ENCODE data around the gene TRHDE. TPM values are rescaled to one million over a fixed set of nuclear protein-coding genes. Genes with fewer than 3 reads are reported as not detected.
"Not testable (repeated sequence)": the region's sequence is repeated elsewhere in the genome, so short reads cannot be mapped to it uniquely, and the experiment has no call there.

The TRHDE gene
- total and polyA plus RNA-seq, 4 donors, result 4.5 to 22.4 (median 7.3) TPM

DNA sequence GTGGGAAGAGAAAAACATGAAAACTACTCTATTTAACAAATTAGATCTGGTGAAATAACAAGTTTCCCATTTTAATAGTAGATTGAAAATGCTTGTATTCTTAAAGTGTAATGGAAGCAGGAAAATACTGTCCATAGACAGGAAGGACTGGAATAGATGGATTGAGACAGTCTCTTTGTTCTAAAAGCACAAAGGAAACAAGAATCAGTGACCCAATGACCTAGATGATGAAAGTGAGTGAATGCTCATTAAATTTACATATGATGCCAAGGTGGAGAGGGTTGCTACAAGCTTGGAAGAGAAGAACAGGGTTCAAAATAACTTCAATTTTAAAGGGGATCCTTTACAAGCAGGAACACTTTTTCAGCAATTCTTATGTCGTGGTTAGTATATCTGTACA lies 233.1 kb downstream of the TRHDE start:
- DNase-seq (ENCODE audit: low read depth in 4 of 6, low spot score in 6 of 6), result no peak
- H3K27me3 ChIP-seq (ENCODE audit: control insufficient read depth, insufficient read depth, low read length), result no peaks in the 10 kb centered on the region
- no peaks in the 10 kb centered on the region for H3K36me3 ChIP-seq (ENCODE audit: control insufficient read depth, insufficient read depth, low read length)
- H3K4me3 ChIP-seq (ENCODE audit: low read depth, low read length), result no peak overlapping the region
- H3K27ac ChIP-seq (ENCODE audit: low read depth, low read length), result no peak overlapping the region
- no peaks in the 10 kb centered on the region for H3K4me1 ChIP-seq (ENCODE audit: control insufficient read depth, insufficient read depth, low read length)
- no CpG with 5 or more reads among the region's 1 CpG for WGBS (ENCODE audit: insufficient coverage)
- no peaks in the 10 kb centered on the region for H3K9me3 ChIP-seq (ENCODE audit: control insufficient read depth, insufficient read depth, low read length)

DNA sequence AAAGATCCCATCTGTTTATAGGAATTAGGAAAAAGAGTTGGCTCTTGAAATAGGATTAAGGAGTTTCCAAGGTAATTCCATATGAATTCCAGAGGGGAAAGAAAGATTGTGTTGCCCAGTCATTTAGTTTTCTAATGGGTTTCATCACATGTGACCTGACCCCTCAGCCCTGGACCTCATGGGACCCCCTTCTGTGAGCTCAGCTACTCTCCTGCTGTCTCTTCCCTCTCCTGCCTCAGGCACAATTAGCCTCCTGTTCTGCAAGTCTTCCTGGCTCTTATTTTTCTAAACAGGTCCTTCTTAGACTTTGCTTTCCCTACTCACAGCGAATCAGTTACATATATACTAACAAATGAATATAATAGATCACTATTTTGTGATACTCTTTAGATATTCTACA lies 237.7 kb downstream of the TRHDE start:
- no peaks in the 10 kb centered on the region for H3K4me1 ChIP-seq (ENCODE audit: control insufficient read depth, insufficient read depth, low read length)
- no CpG with 5 or more reads among the region's 1 CpG for WGBS (ENCODE audit: insufficient coverage)
- no peaks in the 10 kb centered on the region for H3K36me3 ChIP-seq (ENCODE audit: control insufficient read depth, insufficient read depth, low read length)
- no peak overlapping the region for H3K27ac ChIP-seq (ENCODE audit: low read depth, low read length)
- DNase-seq (ENCODE audit: low read depth in 4 of 6, low spot score in 6 of 6), result no peak
- H3K9me3 ChIP-seq (ENCODE audit: control insufficient read depth, insufficient read depth, low read length), result no peaks in the 10 kb centered on the region
- H3K27me3 ChIP-seq (ENCODE audit: control insufficient read depth, insufficient read depth, low read length), result no peaks in the 10 kb centered on the region
- H3K4me3 ChIP-seq (ENCODE audit: low read depth, low read length), result no peak overlapping the region

DNA sequence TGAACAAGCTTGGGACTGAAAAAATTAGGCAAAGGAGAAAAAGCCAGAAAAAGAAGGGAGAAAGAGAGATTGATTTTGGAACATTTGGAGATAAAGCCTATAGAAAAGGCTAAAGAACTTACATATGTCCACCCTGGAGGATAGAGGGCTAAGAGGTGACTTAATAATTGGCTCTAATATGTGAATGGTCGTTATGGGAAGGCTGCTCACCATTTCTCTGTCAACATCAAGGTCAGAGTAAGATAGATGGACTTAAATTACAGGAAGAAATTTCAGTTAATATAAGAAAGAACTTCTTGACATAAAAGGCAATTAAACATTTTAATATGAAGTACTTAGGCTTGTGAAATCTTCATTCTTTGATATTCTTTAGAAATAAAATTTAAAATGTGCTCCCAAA lies 238.6 kb downstream of the TRHDE start:
- peak in 1 of 6 donors; percentile 8 for DNase-seq (ENCODE audit: low read depth in 4 of 6, low spot score in 6 of 6)
- H3K9me3 ChIP-seq (ENCODE audit: control insufficient read depth, insufficient read depth, low read length), result no peaks in the 10 kb centered on the region
- H3K4me3 ChIP-seq (ENCODE audit: low read depth, low read length), result no peak overlapping the region
- no CpG with 5 or more reads among the region's 1 CpG for WGBS (ENCODE audit: insufficient coverage)
- no peak overlapping the region for H3K27ac ChIP-seq (ENCODE audit: low read depth, low read length)
- no peaks in the 10 kb centered on the region for H3K27me3 ChIP-seq (ENCODE audit: control insufficient read depth, insufficient read depth, low read length)
- H3K36me3 ChIP-seq (ENCODE audit: control insufficient read depth, insufficient read depth, low read length), result no peaks in the 10 kb centered on the region
- H3K4me1 ChIP-seq (ENCODE audit: control insufficient read depth, insufficient read depth, low read length), result no peaks in the 10 kb centered on the region

DNA sequence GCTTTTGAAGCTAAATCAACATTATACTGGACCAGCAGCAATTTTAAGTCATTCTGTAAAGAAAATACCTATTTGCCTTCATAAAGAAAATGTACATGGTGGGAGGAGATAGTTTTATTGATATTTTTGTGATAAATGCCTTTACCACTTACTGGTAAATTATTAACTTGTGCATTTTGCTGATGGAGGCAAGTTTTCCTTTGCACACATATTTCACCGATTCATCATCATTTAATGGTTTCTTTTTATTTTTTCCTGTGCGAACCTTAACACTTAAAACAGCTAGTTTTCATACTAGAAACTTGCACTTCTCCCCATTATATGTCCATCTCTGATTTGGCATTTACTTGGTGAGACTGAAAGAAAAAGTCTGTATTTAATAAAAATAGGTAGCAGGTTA lies 239.3 kb downstream of the TRHDE start:
- H3K27ac ChIP-seq (ENCODE audit: low read depth, low read length), result no peak overlapping the region

DNA sequence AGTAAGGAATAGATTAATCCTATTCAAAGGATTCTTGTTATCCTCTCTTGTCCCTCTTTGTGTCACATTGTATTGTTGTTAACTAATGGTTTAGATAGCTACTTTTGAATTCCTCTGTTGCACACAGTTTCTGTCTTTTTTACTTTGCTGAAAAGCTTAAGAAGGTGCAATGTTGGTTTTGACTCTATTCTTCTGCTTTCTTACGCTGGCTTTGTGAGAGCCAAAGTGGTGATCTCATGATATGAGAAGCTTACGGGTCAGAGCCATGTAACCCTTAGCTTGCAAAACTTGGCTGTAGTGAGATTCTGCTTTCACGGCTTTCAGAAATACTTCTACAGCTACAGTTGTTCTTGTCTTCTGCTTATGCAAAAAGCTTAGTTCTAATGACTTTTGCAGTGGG lies 239.7 kb downstream of the TRHDE start:
- Histone ChIP-seq H3K27me3 (ENCODE audit: control insufficient read depth, insufficient read depth, low read length) (no peaks in the 10 kb centered on the region), H3K27ac (ENCODE audit: low read depth, low read length) (no peak overlapping the region), H3K9me3 (ENCODE audit: control insufficient read depth, insufficient read depth, low read length) (no peaks in the 10 kb centered on the region), H3K36me3 (ENCODE audit: control insufficient read depth, insufficient read depth, low read length) (no peaks in the 10 kb centered on the region), H3K4me1 (ENCODE audit: control insufficient read depth, insufficient read depth, low read length) (no peaks in the 10 kb centered on the region), H3K4me3 (ENCODE audit: low read depth, low read length) (no peak overlapping the region)
- WGBS (ENCODE audit: insufficient coverage), result 20% methylated on average over 2 of the region's 3 CpGs
- DNase-seq (ENCODE audit: low read depth in 4 of 6, low spot score in 6 of 6), result peak in 2 of 6 donors; percentile 9 to 52

More for the DNA sequence above, 239.3 kb downstream of the TRHDE start:
- Histone ChIP-seq H3K4me3 (ENCODE audit: low read depth, low read length) (no peak overlapping the region), H3K36me3 (ENCODE audit: control insufficient read depth, insufficient read depth, low read length) (no peaks in the 10 kb centered on the region), H3K9me3 (ENCODE audit: control insufficient read depth, insufficient read depth, low read length) (no peaks in the 10 kb centered on the region), H3K4me1 (ENCODE audit: control insufficient read depth, insufficient read depth, low read length) (no peaks in the 10 kb centered on the region), H3K27me3 (ENCODE audit: control insufficient read depth, insufficient read depth, low read length) (no peaks in the 10 kb centered on the region)
- no CpG with 5 or more reads among the region's 2 CpGs for WGBS (ENCODE audit: insufficient coverage)
- DNase-seq (ENCODE audit: low read depth in 4 of 6, low spot score in 6 of 6), result no peak

DNA sequence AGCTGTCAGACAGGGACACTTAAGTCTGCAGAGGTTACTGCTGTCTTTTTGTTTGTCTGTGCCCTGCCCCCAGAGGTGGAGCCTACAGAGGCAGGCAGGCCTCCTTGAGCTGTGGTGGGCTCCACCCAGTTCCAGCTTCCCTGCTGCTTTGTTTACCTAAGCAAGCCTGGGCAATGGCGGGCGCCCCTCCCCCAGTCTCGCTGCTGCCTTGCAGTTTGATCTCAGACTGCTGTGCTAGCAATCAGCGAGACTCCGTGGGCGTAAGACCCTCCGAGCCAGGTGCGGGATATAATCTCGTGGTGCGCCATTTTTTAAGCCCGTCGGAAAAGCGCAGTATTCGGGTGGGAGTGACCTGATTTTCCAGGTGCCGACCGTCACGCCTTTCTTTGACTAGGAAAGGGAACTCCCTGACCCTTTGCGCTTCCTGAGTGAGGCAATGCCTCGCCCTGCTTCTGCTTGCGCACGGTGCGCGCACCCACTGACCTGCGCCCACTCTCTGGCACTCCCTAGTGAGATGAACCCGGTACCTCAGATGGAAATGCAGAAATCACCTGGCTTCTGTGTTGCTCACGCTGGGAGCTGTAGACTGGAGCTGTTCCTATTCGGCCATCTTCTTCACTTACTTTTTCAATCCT lies 248.0 kb downstream of the TRHDE start:
- WGBS (ENCODE audit: insufficient coverage), result 96% methylated on average over 19 of the region's 27 CpGs
- not testable (repeated sequence) for H3K4me1 ChIP-seq (ENCODE audit: control insufficient read depth, insufficient read depth, low read length); DNase-seq (ENCODE audit: low read depth in 4 of 6, low spot score in 6 of 6); H3K27me3 ChIP-seq (ENCODE audit: control insufficient read depth, insufficient read depth, low read length); H3K4me3 ChIP-seq (ENCODE audit: low read depth, low read length); H3K36me3 ChIP-seq (ENCODE audit: control insufficient read depth, insufficient read depth, low read length); H3K9me3 ChIP-seq (ENCODE audit: control insufficient read depth, insufficient read depth, low read length); H3K27ac ChIP-seq (ENCODE audit: low read depth, low read length)

DNA sequence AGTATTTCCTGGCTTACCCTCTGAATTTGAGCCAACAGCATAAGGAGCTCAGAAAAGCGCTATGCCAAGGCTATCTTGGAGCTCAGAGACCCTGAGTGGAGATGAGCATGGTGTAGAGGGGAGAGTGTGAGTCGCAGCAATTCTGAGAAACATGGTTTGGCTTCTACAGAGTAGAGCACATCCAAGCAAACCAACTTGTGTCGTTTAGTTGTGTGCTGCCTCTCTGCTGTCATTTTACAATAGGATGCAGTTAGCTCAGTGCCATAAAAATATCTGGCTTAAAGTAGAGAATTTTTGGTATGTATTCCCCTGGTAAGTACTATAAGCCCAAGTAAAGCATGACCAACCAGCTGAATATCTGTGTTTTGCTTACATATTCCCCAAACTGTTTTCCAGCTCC lies 249.2 kb downstream of the TRHDE start:
- no peaks in the 10 kb centered on the region for H3K36me3 ChIP-seq (ENCODE audit: control insufficient read depth, insufficient read depth, low read length)
- no peaks in the 10 kb centered on the region for H3K9me3 ChIP-seq (ENCODE audit: control insufficient read depth, insufficient read depth, low read length)
- 84% methylated on average over 2 of the region's 3 CpGs for WGBS (ENCODE audit: insufficient coverage)
- no peaks in the 10 kb centered on the region for H3K27me3 ChIP-seq (ENCODE audit: control insufficient read depth, insufficient read depth, low read length)
- H3K27ac ChIP-seq (ENCODE audit: low read depth, low read length), result no peak overlapping the region
- peak in 1 of 6 donors; percentile 73 for DNase-seq (ENCODE audit: low read depth in 4 of 6, low spot score in 6 of 6)
- no peaks in the 10 kb centered on the region for H3K4me1 ChIP-seq (ENCODE audit: control insufficient read depth, insufficient read depth, low read length)
- no peak overlapping the region for H3K4me3 ChIP-seq (ENCODE audit: low read depth, low read length)

DNA sequence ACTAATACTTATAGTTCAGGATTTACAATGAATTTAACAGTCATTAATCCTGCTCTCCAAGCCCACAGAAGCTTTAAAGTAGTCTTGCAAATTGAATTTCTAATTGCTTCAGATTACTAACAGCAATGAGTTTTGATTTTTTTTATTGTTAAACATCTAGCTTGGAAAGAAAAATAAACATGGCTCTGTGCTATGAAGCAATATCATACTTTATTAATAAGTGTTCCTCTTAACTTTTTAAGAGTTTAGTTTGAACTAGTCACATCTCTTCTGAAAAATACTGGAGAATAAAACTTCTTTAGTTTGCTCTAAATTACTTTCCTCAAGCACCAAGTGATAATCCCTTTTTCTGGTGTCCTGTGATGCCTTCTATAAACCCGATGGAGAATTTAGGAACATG lies 250.2 kb downstream of the TRHDE start:
- DNase-seq (ENCODE audit: low read depth in 4 of 6, low spot score in 6 of 6), result no peak
- no peak overlapping the region for H3K27ac ChIP-seq (ENCODE audit: low read depth, low read length)
- WGBS (ENCODE audit: insufficient coverage), result 80% methylated on average over 1 of the region's 1 CpG
- no peaks in the 10 kb centered on the region for H3K4me1 ChIP-seq (ENCODE audit: control insufficient read depth, insufficient read depth, low read length)
- H3K36me3 ChIP-seq (ENCODE audit: control insufficient read depth, insufficient read depth, low read length), result no peaks in the 10 kb centered on the region
- no peak overlapping the region for H3K4me3 ChIP-seq (ENCODE audit: low read depth, low read length)
- no peaks in the 10 kb centered on the region for H3K9me3 ChIP-seq (ENCODE audit: control insufficient read depth, insufficient read depth, low read length)
- H3K27me3 ChIP-seq (ENCODE audit: control insufficient read depth, insufficient read depth, low read length), result no peaks in the 10 kb centered on the region

DNA sequence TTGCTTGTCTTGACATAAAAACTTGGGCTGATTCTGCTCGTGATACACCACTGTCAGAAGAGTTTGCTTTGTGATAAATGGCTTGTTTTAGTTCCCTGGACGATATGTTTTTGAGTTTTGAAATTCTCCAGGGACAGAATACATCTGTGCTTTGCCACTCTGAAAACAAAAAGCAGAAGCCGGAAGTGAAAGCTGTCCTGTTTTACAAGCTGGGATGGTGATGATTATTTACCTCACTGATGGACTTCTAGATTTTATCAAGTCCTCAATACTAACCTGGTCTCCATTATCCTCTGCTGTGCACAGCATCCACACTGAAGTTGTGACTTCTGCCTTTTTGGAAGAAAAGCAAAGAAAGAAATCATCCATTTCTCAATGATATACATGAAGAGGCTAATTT lies 251.6 kb downstream of the TRHDE start:
- Histone ChIP-seq H3K36me3 (ENCODE audit: control insufficient read depth, insufficient read depth, low read length) (no peaks in the 10 kb centered on the region), H3K4me1 (ENCODE audit: control insufficient read depth, insufficient read depth, low read length) (no peaks in the 10 kb centered on the region), H3K27me3 (ENCODE audit: control insufficient read depth, insufficient read depth, low read length) (no peaks in the 10 kb centered on the region), H3K4me3 (ENCODE audit: low read depth, low read length) (no peak overlapping the region), H3K27ac (ENCODE audit: low read depth, low read length) (no peak overlapping the region), H3K9me3 (ENCODE audit: control insufficient read depth, insufficient read depth, low read length) (no peaks in the 10 kb centered on the region)
- 35% methylated on average over 2 of the region's 3 CpGs for WGBS (ENCODE audit: insufficient coverage)
- no peak for DNase-seq (ENCODE audit: low read depth in 4 of 6, low spot score in 6 of 6)

DNA sequence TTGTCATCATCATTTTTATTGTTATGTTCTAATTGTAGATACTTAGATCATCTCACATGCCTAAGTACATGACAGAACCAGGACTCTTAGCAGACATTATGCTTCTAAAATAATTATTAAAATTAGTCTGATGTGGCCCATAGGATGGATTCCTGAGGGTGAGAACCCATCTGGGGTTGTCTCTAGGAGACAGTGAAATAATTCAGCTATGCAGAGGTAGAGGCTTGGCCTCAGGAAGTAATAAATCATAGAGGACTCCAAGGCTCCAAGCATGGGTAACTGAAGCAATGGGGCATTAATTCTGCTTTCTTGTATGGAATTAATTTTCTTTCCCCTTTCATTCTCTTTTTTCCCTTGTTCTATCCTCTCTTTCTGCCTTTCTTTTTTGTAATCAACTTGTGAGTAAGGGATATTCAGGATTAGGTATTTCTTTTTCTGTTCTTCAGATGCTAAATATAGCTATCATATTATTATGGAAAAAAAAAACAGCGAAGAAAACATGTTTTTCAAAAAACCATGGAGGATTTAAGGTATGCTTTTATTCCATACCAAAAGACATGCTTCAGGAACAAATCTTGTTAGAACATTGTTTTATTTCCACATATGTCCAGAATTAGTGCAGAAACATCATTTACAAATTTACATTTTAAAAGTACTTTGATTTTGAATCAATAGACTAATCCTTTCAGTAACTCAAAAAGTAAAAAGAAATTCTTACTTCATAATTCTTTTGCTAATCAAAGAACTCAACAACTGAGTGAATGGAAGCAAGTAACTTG lies 263.2 kb downstream of the TRHDE start:
- H3K36me3 ChIP-seq (ENCODE audit: control insufficient read depth, insufficient read depth, low read length), result no peaks in the 10 kb centered on the region
- no peak for DNase-seq (ENCODE audit: low read depth in 4 of 6, low spot score in 6 of 6)
- H3K27me3 ChIP-seq (ENCODE audit: control insufficient read depth, insufficient read depth, low read length), result no peaks in the 10 kb centered on the region
- H3K9me3 ChIP-seq (ENCODE audit: control insufficient read depth, insufficient read depth, low read length), result no peaks in the 10 kb centered on the region
- no CpG with 5 or more reads among the region's 1 CpG for WGBS (ENCODE audit: insufficient coverage)
- no peaks in the 10 kb centered on the region for H3K4me1 ChIP-seq (ENCODE audit: control insufficient read depth, insufficient read depth, low read length)
- no peak overlapping the region for H3K27ac ChIP-seq (ENCODE audit: low read depth, low read length)
- H3K4me3 ChIP-seq (ENCODE audit: low read depth, low read length), result no peak overlapping the region
